Gastrocnemius medialis (tissue), 4 donors: ENCODE data around the gene DCTD.

Experiments
- CTCF ChIP-seq, 5 experiments: fragments of 450-650 bp in 3 of 5; fragments of 200-600 bp in 2 of 5; sonication (generic) in 2 of 5; IDR thresholded peaks in 4 of 5; conservative IDR thresholded peaks in 1 of 5; 1 replicate in 4 of 5; 2 replicates in 1 of 5; pipeline ENCODE4 v1.5.1; 2016 to 2019; ENCODE audit warnings: antibody characterized with exemption in 5 of 5, mild to moderate bottlenecking in 3 of 5, moderate library complexity in 3 of 5
- POLR2A ChIP-seq, 2 donors: fragments of 450-650 bp; IDR thresholded peaks; one replicate each; pipeline ENCODE4 v1.6.1; 2017; ENCODE audit warnings: antibody characterized with exemption in 2 of 2, mild to moderate bottlenecking in 2 of 2, moderate library complexity in 2 of 2

GRCh38 chr4:182840108-182840507 is 77.1 kb downstream of the DCTD start:
- TF ChIP-seq POLR2A (IDR thresholded peaks at IDR 0.05), result no peak
- TF ChIP-seq CTCF (IDR thresholded peaks at IDR 0.05 in 4 of 5, conservative IDR thresholded peaks at IDR 0.05 in 1 of 5), result no peak
